ENCODE data around the gene PCK2.

PCK2 gene

DNA sequence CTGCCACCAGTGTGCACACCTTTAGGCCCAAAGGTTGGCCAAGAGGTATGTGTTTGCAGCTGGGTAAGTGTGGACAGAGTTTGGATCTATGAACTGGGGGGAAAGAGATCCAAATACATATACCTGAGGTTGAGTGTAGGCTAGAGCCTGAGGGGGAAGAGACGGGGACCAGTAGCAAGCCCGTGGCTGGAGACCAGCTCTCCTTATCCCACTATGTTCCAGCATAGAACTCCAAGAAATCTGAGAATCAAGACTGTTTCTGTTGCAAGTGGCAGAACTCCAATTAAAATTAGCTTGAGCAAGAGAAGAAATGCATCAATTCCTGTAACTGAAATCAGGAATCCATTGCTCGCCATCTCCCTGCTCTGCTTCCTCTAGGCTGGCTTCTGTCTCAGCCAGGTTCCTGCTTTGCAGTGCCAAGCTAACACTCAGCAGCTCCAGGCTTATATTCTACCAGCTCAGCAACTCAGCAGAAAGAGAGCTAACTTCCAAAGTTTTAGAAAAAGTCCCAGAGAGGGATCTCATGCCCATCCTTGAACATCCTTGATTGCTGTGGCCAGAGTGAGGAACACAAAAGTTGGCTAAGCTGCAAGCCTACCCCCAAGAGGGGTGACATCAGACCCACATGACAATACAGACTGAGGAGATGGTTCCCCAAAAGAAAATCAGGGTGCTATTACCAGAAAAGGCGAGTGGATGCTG, 1.5 kb upstream of the PCK2 start:
- DNase-seq (ENCODE audit: insufficient read length) (no peak), FAIRE-seq (no peak)
- no peak for TF ChIP-seq POLR2AphosphoS5 (IDR thresholded peaks at IDR 0.05; ENCODE audit: low read depth, low read length)
- no peak for TF ChIP-seq POLR2A (IDR thresholded peaks at IDR 0.05; ENCODE audit: low read depth, low read length)

DNA sequence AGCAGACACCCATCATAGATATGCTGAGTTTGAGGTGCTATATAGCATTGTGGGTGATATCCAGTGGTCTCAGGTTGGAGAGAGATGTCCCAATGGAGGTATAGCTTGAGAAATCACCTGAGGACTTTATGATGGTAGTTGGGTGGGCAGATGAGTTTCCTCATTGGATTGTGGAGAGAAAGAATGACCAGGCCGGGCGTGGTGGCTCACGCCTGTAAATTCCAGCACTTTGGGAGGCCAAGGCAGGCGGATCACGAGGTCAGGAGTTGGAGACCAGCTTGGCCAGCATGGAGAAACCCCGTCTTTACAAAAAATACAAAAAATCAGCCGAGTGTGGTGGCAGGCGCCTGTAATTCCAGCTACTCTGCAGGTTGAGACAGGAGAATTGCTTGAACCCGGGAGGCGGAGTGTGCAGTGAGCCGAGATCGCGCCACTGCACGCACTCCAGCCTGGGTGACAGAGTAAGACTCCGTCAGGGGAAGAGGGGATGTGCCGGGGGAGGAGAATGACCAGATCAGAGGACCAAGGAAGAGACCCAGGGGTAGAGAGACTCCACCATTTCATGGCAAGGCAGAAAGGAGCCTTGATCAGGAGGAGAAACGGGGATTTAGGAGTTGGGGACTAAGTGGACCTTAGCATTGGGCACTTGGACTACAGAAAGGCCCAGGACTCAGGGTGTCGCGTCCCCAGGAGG, 757 bp upstream of the PCK2 start:
- DNase-seq (ENCODE audit: insufficient read length): no peak
- no peak for FAIRE-seq
- TF ChIP-seq POLR2AphosphoS5 (IDR thresholded peaks at IDR 0.05; ENCODE audit: low read depth, low read length): no peak
- TF ChIP-seq TAF1 (IDR thresholded peaks at IDR 0.05; ENCODE audit: borderline replicate concordance, low read depth, low read length): no peak
- TF ChIP-seq POLR2A (IDR thresholded peaks at IDR 0.05; ENCODE audit: low read depth, low read length): no peak

DNA sequence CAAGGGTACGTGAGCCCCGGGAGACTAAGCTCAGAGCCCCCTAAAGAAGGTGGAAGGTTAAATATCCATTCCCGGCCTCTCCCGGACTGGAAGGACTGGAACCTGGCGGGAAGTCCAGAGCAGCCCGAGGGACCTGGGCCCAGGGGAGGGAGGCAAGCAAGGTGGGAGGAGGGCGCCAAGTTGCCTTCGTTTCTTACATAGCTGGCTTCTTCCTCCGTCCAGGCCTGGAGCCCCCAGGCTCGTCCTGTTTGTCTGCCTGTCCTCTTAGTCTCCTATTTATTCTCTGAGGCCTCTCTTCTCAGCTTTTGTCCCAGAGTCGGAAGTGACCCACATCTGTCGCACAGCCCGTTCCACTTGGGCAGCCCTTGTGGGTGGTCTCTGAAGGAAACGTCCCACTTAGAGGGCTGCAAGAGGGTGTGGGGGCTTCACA, 745 bp downstream of the PCK2 start:
- TF ChIP-seq POLR2A (IDR thresholded peaks at IDR 0.05; ENCODE audit: low read depth, low read length): no peak
- TF ChIP-seq POLR2AphosphoS5 (IDR thresholded peaks at IDR 0.05; ENCODE audit: low read depth, low read length): no peak
- TF ChIP-seq TAF1 (IDR thresholded peaks at IDR 0.05; ENCODE audit: borderline replicate concordance, low read depth, low read length): no peak
- no peak for FAIRE-seq
- DNase-seq (ENCODE audit: insufficient read length): no peak

DNA sequence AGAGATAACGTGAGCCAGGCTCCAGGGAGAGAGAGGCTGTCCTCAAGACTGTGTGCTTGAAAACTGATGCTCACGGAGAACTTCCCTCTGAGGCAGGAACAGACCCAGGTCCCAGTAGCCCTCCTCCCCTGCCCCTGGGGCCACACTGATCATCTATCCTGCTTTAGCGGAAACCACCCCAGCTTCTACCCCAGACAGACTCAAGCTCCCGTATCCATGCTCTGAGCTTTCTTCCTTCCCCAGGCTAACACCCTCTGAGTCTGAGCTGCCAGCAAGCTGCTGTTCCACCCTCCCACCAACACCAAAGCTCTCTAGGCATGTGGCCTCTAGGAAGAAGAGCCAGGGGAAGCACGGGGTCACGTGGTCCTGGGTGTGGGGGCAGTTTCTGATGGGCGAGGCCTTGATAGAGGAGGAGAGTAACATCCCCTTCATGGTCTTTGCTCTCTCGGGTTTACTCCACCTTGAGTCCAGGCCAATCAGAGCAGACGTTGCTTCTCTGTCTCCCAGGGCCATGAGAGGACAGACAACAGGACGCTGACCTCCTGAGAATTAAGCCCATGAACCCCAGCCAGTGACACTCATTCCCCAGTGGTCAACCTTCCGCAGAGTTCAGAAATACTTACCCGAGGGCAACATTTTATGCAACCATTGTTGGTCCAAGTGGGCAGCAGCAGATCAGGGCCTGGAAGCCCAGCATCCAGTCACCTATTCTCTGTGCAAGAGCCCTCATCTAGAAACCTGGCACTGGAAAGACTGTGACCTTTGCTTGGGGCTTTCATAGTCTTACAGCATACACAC, 1.4 kb downstream of the PCK2 start:
- DNase-seq (ENCODE audit: insufficient read length): peak; percentile 91

DNA sequence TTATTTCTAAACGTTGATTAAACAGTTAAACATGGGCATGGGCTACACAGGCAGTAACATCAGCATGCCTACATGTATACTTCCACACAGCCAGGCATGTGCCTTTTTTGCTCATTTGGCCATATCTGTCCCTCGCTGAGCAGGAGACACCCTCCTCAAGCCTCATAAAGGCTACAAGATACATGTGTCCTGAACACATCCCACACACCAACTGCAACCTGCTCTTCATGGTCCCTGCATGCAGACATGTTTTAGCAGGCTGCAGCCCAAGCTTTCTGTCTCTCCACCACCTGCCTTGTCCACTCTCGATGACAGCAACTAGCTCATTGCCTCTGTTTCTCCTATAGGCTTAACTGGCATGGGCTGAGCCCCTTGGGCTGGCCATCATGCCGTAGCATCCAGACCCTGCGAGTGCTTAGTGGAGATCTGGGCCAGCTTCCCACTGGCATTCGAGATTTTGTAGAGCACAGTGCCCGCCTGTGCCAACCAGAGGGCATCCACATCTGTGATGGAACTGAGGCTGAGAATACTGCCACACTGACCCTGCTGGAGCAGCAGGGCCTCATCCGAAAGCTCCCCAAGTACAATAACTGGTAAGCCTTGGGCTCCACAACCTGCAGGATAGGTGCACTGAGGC, 2.6 kb downstream of the PCK2 start:
- FAIRE-seq (no peak), DNase-seq (ENCODE audit: insufficient read length) (no peak)
- TF ChIP-seq POLR2A (IDR thresholded peaks at IDR 0.05; ENCODE audit: low read depth, low read length): no peak
- TF ChIP-seq POLR2AphosphoS5 (IDR thresholded peaks at IDR 0.05; ENCODE audit: low read depth, low read length): no peak
- TF ChIP-seq TAF1 (IDR thresholded peaks at IDR 0.05; ENCODE audit: borderline replicate concordance, low read depth, low read length): no peak

More for the DNA sequence above, 1.4 kb downstream of the PCK2 start:
- peak; percentile 93 for FAIRE-seq
- TF ChIP-seq POLR2A (IDR thresholded peaks at IDR 0.05; ENCODE audit: low read depth, low read length) (peak; percentile 99), POLR2AphosphoS5 (IDR thresholded peaks at IDR 0.05; ENCODE audit: low read depth, low read length) (peak; percentile 98), TAF1 (IDR thresholded peaks at IDR 0.05; ENCODE audit: borderline replicate concordance, low read depth, low read length) (peak; percentile 99)

DNA sequence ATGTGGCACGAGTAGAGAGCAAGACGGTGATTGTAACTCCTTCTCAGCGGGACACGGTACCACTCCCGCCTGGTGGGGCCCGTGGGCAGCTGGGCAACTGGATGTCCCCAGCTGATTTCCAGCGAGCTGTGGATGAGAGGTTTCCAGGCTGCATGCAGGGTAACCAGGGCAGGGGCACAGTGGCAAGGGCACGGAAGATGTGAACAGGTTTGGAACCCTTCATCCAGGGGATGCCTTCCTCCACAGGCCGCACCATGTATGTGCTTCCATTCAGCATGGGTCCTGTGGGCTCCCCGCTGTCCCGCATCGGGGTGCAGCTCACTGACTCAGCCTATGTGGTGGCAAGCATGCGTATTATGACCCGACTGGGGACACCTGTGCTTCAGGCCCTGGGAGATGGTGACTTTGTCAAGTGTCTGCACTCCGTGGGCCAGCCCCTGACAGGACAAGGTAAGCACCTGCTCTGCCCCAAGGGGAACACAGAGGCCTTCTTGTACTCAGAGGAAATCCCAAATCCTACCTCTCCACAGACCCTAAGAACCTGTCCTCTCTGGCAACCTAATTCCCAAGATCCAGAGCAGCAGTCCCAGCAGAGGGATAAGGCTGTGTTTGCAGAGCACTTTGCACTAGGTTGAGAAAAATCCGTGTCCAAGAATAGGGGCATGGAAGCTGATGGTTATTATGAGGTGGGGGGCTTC, 4.3 kb downstream of the PCK2 start:
- FAIRE-seq (no peak), DNase-seq (ENCODE audit: insufficient read length) (no peak)
- TF ChIP-seq POLR2A (IDR thresholded peaks at IDR 0.05; ENCODE audit: low read depth, low read length): no peak
- TF ChIP-seq TAF1 (IDR thresholded peaks at IDR 0.05; ENCODE audit: borderline replicate concordance, low read depth, low read length): no peak
- TF ChIP-seq POLR2AphosphoS5 (IDR thresholded peaks at IDR 0.05; ENCODE audit: low read depth, low read length): no peak

DNA sequence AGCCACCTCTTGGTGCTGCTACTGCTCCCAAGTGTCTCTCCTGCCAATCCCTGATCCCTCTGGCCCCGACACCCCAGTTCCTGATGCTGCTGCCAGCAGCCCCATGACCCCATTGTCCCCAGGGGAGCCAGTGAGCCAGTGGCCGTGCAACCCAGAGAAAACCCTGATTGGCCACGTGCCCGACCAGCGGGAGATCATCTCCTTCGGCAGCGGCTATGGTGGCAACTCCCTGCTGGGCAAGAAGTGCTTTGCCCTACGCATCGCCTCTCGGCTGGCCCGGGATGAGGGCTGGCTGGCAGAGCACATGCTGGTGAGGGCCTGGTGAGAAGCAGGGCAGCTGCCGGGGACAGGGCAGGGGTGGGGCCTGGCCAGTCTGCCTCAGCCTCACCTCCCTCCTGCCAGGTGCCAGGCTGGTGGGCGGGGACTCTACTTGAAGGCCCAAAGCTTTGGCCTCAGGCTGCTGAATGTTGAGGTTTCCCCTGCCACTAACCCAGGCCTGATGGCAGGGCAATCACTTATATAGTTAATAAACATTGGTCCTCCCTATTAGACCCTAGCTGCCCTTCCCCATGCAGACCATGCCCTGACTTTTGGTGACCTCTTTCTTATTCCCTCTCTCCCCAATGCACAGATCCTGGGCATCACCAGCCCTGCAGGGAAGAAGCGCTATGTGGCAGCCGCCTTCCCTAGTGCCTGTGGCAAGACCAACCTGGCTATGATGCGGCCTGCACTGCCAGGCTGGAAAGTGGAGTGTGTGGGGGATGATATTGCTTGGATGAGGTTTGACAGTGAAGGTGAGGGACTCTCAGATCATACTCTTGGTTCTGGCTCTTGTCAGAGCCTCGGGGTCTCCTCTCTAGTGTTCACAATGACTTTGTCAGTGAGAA, 5.1 kb downstream of the PCK2 start:
- DNase-seq (ENCODE audit: insufficient read length): no peak
- TF ChIP-seq TAF1 (IDR thresholded peaks at IDR 0.05; ENCODE audit: borderline replicate concordance, low read depth, low read length) (no peak), POLR2AphosphoS5 (IDR thresholded peaks at IDR 0.05; ENCODE audit: low read depth, low read length) (no peak), POLR2A (IDR thresholded peaks at IDR 0.05; ENCODE audit: low read depth, low read length) (no peak)
- FAIRE-seq: no peak

DNA sequence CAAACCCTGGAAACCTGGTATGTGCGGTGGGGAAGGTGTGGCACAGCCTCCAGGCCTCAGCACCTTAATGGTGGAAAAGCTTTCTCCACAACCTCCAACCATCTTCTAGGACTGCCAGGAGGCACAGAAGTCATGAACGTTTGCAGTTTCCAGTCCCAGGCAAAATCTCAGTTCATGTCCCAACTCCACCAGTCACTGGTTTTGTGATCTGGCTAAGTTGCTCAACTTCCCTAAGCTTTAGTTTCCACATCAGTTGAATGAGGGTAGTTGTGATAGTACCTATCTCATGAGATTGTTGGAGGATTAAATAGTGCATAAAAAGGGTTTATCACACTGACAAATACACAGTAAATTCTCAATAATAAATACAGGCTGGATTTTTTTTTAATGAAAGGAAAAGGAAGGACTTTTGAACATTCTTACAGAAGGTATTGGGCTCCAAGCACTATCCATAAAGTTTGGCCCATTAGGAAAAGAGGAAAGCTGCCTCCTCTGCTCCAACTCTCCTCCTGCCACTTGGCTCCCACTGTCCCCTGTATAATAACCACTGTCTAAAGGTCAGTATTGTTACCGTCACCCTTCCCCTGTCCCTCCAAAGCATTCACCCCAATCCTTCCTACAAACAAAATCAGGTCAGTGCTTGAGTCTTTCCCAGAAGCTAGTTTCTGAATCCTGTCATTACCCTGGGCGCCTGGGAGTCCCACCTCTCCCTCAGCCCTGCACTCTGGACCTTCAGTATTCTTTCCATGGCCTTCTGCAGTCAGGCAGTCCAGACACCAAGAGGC, 6.3 kb downstream of the PCK2 start:
- no peak for TF ChIP-seq TAF1 (IDR thresholded peaks at IDR 0.05; ENCODE audit: borderline replicate concordance, low read depth, low read length)
- DNase-seq (ENCODE audit: insufficient read length) (no peak), FAIRE-seq (no peak)

DNA sequence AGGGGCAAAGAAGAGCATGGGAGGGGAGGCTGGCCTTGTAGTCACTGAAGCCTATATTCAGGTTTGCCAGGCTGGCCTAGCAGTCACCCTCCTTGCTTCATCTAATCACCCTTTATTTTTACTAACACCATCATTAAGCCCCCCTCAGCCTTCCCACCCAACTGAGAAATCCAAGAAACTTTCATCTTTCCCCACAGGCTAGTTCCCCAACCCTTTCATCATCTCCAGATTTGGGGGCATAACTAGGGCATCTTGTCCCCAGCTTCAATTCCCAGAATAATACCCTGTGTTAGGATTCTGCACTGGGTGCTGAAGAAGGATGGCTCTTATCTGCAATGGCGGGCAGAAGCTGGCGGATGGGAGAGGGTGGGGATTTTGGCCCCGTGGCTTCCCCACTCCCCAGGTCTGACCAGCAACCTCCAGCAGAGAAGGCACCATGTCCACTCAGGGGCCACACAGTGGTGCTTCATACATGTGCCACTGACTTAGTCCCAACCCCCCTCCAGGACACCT, 6.9 kb downstream of the PCK2 start:
- no peak for DNase-seq (ENCODE audit: insufficient read length)
- no peak for FAIRE-seq
- TF ChIP-seq POLR2A (IDR thresholded peaks at IDR 0.05; ENCODE audit: low read depth, low read length) (no peak), TAF1 (IDR thresholded peaks at IDR 0.05; ENCODE audit: borderline replicate concordance, low read depth, low read length) (no peak), POLR2AphosphoS5 (IDR thresholded peaks at IDR 0.05; ENCODE audit: low read depth, low read length) (no peak)

Data from GM12892 (cell line).